K562 (cell line): Measurements from ENCODE around the gene LIN9. TPM values are rescaled to one million over a fixed set of nuclear protein-coding genes. Genes with fewer than 3 reads are reported as not detected.

Experiments used
- AFF1 ChIP-seq, 2 experiments: fragments of 450-650 bp; IDR thresholded peaks; 2 replicates each; pipeline ENCODE4 v1.6.1; 2018; ENCODE audit warnings: mild to moderate bottlenecking in 2 of 2, low read depth in 1 of 2; ENCODE audit not compliant: partially characterized antibody in 2 of 2
- E2F3 ChIP-seq: fragments of 250-450 bp; sonication (Bioruptor Pico); IDR thresholded peaks from 2 replicates; pipeline ENCODE4 v1.4.0; 2020; ENCODE audit warnings: mild to moderate bottlenecking
- LEF1 ChIP-seq: fragments of 450-650 bp; IDR thresholded peaks from 2 replicates; pipeline ENCODE4 v1.6.1; 2016; ENCODE audit warnings: mild to moderate bottlenecking
- MCM7 ChIP-seq, 2 experiments: fragments of 450-650 bp; IDR thresholded peaks; 2 replicates each; pipeline ENCODE4 v1.6.1; 2016 to 2018
- NFRKB ChIP-seq: fragments of 450-650 bp; IDR thresholded peaks from 2 replicates; pipeline ENCODE4 v1.6.1; 2016; ENCODE audit warnings: low read depth
- NFYB ChIP-seq: IDR thresholded peaks from 2 replicates; pipeline ENCODE4 v1.6.1; 2011; ENCODE audit warnings: mild to moderate bottlenecking, moderate library complexity; ENCODE audit not compliant: insufficient read length; ENCODE audit errors: extremely low read depth
- POLR2AphosphoS5 ChIP-seq: IDR thresholded peaks from 2 replicates; pipeline ENCODE4 v1.6.1; 2011; ENCODE audit warnings: mild to moderate bottlenecking, low read depth, low read length, moderate library complexity; ENCODE audit not compliant: control insufficient read depth, insufficient read depth
- RBBP5 ChIP-seq: fragments of 200-600 bp; sonication (generic); IDR thresholded peaks from 2 replicates; pipeline ENCODE4 v1.6.1; 2012; ENCODE audit warnings: borderline replicate concordance, mild to moderate bottlenecking, low read length, control low read depth, inconsistent platforms; ENCODE audit not compliant: insufficient read depth, poor library complexity, severe bottlenecking
- SIX5 ChIP-seq, 2 experiments: IDR thresholded peaks; 2 replicates each; pipeline ENCODE4 v1.6.1; 2011; ENCODE audit warnings: low read length in 2 of 2, borderline replicate concordance in 1 of 2, low read depth in 1 of 2, mild to moderate bottlenecking in 1 of 2, moderate library complexity in 1 of 2; ENCODE audit not compliant: insufficient read depth in 1 of 2
- SNIP1 ChIP-seq: fragments of 450-650 bp; IDR thresholded peaks from 2 replicates; pipeline ENCODE4 v1.7.1; 2017; ENCODE audit warnings: low read depth, mild to moderate bottlenecking
- TEAD4 ChIP-seq, 2 experiments: sonication (generic) in 1 of 2; formaldehyde crosslinking in 1 of 2; IDR thresholded peaks; 2 replicates each; pipeline versions ENCODE4 v1.6.1 to v1.8.0; 2012 to 2022; ENCODE audit warnings: borderline replicate concordance in 1 of 2, inconsistent platforms in 1 of 2, low read length in 1 of 2, mild to moderate bottlenecking in 1 of 2, missing genetic modification reagents in 1 of 2
- ZNF146 ChIP-seq: IDR thresholded peaks from one replicate; pipeline ENCODE4 v1.6.1; 2018; ENCODE audit warnings: missing compliant biosample characterization; ENCODE audit not compliant: unreplicated experiment
- ZNF507 ChIP-seq: conservative IDR thresholded peaks from 2 replicates; pipeline ENCODE4 v1.6.1; 2017; ENCODE audit warnings: missing genetic modification characterization, missing compliant biosample characterization
- ZNF551 ChIP-seq: fragments of 250-450 bp; sonication (Bioruptor Pico); IDR thresholded peaks from 2 replicates; pipeline ENCODE4 v1.5.0; 2021; ENCODE audit warnings: mild to moderate bottlenecking, moderate library complexity
- polyA plus RNA-seq, 8 experiments: library from polyadenylated mRNA; depleted of rRNA in 4 of 8; stranded (reverse) in 5 of 8; unstranded in 3 of 8; fragments of >200 nt; fragmentation: Nextera tagmentation in 2 of 8; fragmentation: Illumina TruSeq in 1 of 8; extraction: Ambion mirVana in 2 of 8; extraction: Trizol in 1 of 8; gene quantifications; 2 replicates each; pipeline versions ENCODE4 v1.2.1 to v1.2.3, GENCODE V29; 2011 to 2014; ENCODE audit warnings: inconsistent platforms in 1 of 8, missing spikeins in 1 of 8
- total RNA-seq, 7 experiments: library from RNA; depleted of rRNA in 6 of 7; stranded (reverse); fragments of >200 nt in 6 of 7; fragmentation: Illumina TruSeq in 2 of 7; extraction: Trizol in 2 of 7; gene quantifications; 2 replicates each; pipeline versions ENCODE4 v1.2.1 to v1.2.3, GENCODE V29; 2011 to 2021; ENCODE audit warnings: low replicate concordance in 1 of 7
- TF ChIP-seq, protein P1 (sequence below): fragments of 250-450 bp; sonication (Bioruptor Pico); IDR thresholded peaks from 2 replicates; pipeline ENCODE4 v1.5.0; 2020; ENCODE audit warnings: mild to moderate bottlenecking

LIN9 gene
- total and polyA plus RNA-seq, 9 of the 15 experiments (the other 6 are each of a cell fraction or from before 2014, with no cell fraction given) = 18.8 to 33.0 (median 25.5) TPM

GRCh38 chr1:226187019-226187322 lies 122.0 kb downstream of the LIN9 start (continued):
- TF ChIP-seq AFF1 (IDR thresholded peaks at IDR 0.05; ENCODE audit: low read depth in 1 of 2, partially characterized antibody in 2 of 2) (peak in 1 of 2 experiments; percentile 43), POLR2AphosphoS5 (no peak), ZNF146 (CRISPR knock-in tag) (no peak), NFRKB (0 out of 2 replicates have a peak, but pooled peaks have one; percentile 9), TEAD4 (IDR thresholded peaks at IDR 0.05; ENCODE audit: low read length) (no peak), TEAD4 (CRISPR knock-in tag; IDR thresholded peaks at IDR 0.05; ENCODE audit: borderline replicate concordance) (no peak), MCM7 (IDR thresholded peaks at IDR 0.05) (no peak), SIX5 (IDR thresholded peaks at IDR 0.05; ENCODE audit: borderline replicate concordance in 1 of 2, insufficient read depth in 1 of 2, low read depth in 1 of 2, low read length in 2 of 2) (no peak), SNIP1 (no peak), NFYB (no peak), RBBP5 (no peak), ZNF551 (CRISPR knock-in tag) (no peak), E2F3 (peak; percentile 79; the same call in 1 of the 2 replicates), LEF1 (0 out of 2 replicates have a peak, but pooled peaks have one; percentile 11), ZNF507 (tag) (no peak)
- TF ChIP-seq, protein P1, sequence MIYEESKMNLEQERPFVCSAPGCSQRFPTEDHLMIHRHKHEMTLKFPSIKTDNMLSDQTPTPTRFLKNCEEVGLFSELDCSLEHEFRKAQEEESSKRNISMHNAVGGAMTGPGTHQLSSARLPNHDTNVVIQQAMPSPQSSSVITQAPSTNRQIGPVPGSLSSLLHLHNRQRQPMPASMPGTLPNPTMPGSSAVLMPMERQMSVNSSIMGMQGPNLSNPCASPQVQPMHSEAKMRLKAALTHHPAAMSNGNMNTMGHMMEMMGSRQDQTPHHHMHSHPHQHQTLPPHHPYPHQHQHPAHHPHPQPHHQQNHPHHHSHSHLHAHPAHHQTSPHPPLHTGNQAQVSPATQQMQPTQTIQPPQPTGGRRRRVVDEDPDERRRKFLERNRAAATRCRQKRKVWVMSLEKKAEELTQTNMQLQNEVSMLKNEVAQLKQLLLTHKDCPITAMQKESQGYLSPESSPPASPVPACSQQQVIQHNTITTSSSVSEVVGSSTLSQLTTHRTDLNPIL = no peak
